Hindlimb muscle (tissue), 1 donor: ENCODE results near the gene ORC3. TPM values are rescaled to one million over a fixed set of nuclear protein-coding genes. Genes with fewer than 3 reads are reported as not detected.

ENCODE experiments used
- DNase-seq: peaks from one replicate; pipeline ENCODE4 v3.0.0-alpha.2; 2013
- polyA plus RNA-seq: library from polyadenylated mRNA; unstranded; fragments of 120-200 nt; gene quantifications from one replicate; pipeline ENCODE4 v1.2.1, GENCODE V29; 2013; ENCODE audit not compliant: insufficient read length

Gene ORC3
- 22.3 TPM for polyA plus RNA-seq

DNA sequence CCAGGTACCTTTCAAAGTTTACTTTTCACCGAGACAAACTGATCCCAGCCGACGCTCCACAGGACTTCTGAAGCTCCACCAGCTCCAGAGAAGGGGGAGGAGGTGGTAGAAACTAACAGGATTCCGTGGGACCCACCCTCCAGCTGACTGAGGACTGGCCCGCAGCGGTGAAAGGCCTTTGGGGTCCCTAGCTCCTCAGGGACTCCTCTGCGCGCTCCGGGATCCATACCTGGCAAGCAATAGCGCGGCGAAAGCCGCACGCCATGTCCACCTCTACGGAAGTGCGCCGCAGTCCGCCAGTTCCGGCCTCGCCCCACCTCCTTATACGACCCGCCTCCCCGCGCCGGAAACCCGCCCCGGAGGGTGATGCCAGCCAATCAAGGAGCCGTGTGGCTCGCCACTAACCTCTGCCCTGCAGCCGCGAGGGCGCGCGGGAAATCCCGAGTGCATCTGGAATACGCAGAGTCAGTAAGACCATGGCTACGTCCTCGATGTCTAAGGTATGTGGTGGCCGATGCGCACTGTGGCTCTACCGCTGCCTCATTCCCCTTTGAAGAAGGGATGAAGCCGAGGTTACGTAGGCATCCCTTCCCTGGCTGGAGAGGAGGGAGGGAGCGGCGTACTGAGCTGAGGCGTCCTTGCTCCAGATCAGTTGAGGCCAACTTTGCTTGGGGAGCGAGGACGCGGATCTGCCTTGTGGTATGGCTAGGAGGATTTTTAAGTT is at the start of gene ORC3, which contains the start of gene RARS2:
ORC3 (plus strand) TSS at position 443 of the 724 bp plus-strand sequence; CDS start at position 477, 34 bp downstream.
RARS2 (minus strand) TSS at position 295 of the 724 bp plus-strand sequence; CDS start at position 265, 30 bp downstream.
- DNase-seq = peak; percentile 97

GRCh38 chr6:87540539-87540938 is 49.4 kb upstream of the ORC3 start:
- DNase-seq = peak; percentile 35

DNA sequence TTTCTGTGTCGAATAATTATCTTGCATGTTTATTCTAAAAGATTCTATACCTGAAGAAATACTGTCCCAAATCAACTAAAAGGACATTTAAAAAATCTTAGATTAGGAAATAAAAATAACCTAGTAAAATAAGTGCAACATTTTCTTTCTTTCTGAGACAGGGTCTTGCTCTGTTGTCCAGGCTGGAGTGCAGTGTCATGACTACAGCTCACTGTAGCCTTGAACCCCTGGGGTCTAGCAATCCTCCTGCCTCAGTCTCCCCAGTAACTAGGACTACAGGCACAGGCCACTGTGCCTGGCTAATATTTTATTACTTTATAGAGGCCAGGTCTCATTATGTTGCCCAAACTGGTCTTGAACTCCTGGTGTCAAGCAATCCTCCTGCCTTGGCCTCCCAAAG is 48.9 kb upstream of the ORC3 start:
- DNase-seq = no peak

DNA sequence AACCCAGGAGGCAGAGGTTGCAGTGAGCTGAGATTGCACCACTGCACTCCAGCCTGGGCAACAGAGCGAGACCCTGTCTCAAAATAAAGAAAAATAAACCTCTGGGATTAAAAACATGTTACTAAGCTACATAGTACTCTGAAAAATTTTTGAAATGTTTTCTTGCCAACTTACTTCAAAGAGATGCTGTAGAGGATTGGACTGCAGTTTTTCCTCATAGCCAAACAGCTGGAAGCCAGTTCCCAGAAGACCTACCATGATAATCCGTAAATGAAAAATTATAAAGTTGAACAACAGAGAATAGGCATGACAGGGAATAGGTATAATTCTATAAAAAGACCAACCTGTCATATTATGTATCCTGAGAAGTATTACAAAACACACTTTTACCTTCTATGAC is 48.2 kb upstream of the ORC3 start:
- peak; percentile 29 for DNase-seq

- peak; percentile 33 for DNase-seq
These were observed 46.0 kb upstream of the ORC3 start for GRCh38 chr6:87543696-87544473.

GRCh38 chr6:87544474-87544735 is 45.5 kb upstream of the ORC3 start:
- DNase-seq = no peak

GRCh38 chr6:87551799-87552198 is 38.1 kb upstream of the ORC3 start:
- no peak for DNase-seq

DNA sequence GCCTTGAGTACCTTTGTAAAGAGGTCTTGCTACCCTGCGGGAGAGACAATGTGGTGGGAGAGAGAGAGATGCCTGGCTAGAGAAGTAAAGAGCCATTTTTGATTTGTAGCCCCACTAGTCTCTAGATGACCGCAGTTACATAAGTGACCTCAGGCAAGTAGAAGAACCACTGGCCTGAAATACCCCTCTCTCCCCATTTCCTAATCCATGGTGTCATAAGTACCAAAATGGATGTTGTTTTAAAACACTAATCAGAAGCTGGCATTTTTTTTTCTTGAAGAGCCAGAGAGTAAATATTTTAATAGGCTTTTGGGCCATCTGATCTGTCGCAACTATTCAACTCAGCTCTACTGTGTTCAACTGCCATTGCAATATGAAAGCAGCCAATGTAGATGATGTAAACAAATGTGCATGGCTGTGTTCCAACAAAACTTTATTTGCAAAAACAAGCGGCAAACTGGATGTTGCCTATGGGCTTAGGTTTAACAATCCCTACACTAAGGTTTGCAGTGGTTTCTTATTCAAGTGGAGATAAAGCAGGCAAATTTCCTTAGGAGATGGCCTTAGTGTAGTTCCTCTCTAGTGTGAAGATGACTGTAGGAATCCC is 36.7 kb upstream of the ORC3 start:
- no peak for DNase-seq

GRCh38 chr6:87555506-87555905 is 34.4 kb upstream of the ORC3 start:
- no peak for DNase-seq

DNA sequence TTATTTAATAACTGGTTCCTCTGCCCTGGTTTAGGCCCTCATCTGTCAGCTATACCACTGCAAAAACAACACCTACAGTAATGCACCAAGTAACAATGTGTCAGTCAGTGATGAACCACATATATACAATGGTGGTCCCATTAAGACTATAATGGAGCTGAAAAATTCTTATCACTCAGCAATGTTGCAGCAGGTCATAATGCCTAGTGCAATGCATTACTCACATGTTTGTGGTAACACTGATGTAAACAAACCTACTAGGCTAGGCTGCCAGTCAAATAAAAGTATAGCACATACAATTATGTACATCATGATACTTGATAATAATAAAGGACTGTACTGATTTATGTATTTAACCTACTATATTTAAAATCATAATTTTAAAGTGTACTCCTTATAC is 31.5 kb upstream of the ORC3 start:
- no peak for DNase-seq

- no peak for DNase-seq
These were observed 28.9 kb upstream of the ORC3 start for GRCh38 chr6:87561017-87561416.

GRCh38 chr6:87572021-87572420 is 17.9 kb upstream of the ORC3 start:
- no peak for DNase-seq

- DNase-seq = no peak
These were observed 17.1 kb upstream of the ORC3 start for GRCh38 chr6:87572883-87573282.

- DNase-seq = no peak
These were observed 16.5 kb upstream of the ORC3 start for GRCh38 chr6:87573307-87574024.

DNA sequence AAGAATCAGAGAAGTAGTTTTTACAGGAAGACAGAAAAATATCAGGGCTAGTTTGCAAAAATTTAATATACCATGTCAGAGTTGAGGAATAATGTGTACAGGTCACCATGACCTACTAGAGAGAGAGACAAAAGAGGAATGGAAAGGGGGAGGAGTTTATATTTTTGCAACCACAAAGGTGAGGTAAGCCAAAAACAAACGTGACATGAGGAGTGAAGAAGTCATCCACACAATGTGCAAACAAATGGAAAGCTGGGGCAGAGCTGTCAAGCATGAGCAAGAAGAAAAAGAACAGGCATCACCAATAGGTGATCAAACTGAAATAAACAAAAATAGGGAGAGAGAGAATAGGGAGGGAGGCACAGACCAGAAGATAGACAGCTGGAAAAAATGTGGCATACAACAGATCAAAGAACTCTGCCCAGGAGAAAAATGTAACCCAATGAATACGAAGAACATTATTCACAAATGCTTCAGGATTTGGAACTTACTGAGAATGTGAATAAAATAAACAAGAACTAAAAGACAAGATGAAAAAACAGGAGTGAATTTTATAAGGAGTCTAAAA is 15.6 kb upstream of the ORC3 start:
- no peak for DNase-seq

DNA sequence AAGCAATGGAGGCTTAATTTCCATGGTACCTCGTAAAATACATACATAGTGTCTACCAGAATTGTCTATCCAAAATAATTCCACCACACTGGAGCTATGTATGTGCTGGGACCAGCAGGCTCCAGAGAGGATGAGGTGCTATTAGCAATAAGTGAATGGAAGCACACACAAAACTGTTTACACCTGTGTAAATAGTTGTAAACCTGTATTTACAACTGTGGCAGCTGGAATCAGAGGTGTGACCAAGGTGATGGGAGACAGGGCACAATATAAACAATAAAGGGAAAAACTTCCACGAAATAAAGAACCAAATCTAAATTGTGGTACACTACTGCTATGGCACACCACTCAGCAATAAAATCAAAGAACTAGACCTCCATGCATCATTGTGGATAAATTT is 14.5 kb upstream of the ORC3 start:
- no peak for DNase-seq

- DNase-seq = no peak
These were observed 6.1 kb upstream of the ORC3 start for GRCh38 chr6:87583822-87584221.

DNA sequence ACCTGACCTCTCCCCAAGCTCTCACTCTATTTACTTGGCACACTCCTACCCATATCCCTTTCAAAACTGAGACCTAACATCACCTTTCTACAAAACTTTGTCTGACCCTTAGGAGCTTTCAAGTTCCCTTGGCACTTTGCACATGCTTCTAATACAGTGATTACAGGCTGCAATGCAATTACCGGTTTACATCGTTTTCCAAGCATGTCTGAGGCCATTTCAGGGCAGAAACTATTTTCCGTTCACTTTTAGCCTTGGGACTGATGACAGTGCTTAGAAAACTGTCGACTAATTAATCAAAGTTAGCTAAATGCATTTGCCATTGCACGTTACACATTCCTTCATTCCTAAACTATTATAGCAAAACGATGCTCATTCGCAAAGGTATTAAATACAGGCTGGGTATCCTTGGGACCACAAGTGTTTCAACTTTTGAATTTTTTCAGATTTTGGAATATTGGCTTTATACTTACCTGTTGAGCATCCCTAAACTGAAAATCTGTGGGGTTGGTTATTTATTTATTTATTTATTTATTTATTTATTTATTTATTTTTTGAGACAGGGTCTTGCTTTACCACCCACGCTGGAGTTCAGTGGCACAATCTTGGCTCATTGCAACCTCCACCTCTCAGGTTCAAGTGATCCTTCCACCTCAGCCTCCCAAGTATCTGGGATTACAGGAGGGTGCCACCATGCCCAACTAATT is 3.4 kb upstream of the ORC3 start:
- no peak for DNase-seq

- DNase-seq = peak; percentile 15
These were observed 1.1 kb upstream of the ORC3 start for GRCh38 chr6:87588756-87589407.

GRCh38 chr6:87590417-87590880 is 514 bp downstream of the ORC3 start:
- no peak for DNase-seq

DNA sequence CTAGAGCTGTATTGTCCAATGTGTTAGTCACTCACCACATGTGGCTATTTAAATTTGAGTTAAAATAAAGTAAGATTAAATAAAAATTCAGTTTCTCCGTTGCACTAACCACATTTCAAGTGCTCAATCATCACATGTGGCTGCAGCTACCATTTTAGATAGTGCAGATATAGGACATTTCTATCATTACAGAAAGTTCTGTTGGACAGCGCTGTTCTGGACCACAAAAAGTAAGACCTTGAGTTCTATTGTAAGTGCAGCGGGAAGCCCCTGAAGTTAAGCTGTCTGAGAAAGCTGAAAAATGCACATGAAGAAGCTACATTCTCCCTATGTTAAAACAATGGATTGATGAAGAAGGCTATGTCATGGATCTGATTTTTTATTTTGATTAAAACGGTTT is 1.1 kb downstream of the ORC3 start:
- DNase-seq = no peak
